Measurements from ENCODE around the gene PSEN1.

DNA sequence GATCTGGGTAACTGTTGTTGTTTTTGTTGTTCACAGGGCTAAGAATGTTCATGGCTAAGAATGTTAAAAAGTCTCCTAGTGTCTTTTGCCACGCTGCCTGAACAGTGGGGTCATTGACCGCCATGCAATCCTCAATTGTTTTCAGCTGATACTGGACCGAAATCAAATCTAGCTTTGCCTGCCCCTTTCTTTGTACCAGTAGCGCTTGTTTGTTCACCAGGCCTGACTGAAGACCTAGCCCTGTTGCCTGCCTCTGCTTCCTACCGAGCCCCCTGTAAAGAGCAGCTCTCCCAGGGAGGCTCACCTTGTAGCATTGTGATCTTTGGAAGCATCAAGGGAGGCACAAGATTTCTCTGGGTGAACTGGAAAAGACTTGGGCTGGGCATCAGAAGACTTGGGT is 6.7 kb downstream of the PSEN1 start:
- TF ChIP-seq CEBPB (IDR thresholded peaks at IDR 0.05; ENCODE audit: low read depth) (no peak), EZH2 (IDR thresholded peaks at IDR 0.05) (no peak), POLR2A (IDR thresholded peaks at IDR 0.05; ENCODE audit: borderline replicate concordance, extremely low read depth, insufficient read depth, insufficient read length) (no peak), TCF7L2 (IDR thresholded peaks at IDR 0.05; ENCODE audit: borderline replicate concordance, extremely low read depth, insufficient read depth, insufficient read length) (no peak), EGR1 (IDR thresholded peaks at IDR 0.05; ENCODE audit: low read depth) (no peak)
- TF ChIP-seq, protein P1, sequence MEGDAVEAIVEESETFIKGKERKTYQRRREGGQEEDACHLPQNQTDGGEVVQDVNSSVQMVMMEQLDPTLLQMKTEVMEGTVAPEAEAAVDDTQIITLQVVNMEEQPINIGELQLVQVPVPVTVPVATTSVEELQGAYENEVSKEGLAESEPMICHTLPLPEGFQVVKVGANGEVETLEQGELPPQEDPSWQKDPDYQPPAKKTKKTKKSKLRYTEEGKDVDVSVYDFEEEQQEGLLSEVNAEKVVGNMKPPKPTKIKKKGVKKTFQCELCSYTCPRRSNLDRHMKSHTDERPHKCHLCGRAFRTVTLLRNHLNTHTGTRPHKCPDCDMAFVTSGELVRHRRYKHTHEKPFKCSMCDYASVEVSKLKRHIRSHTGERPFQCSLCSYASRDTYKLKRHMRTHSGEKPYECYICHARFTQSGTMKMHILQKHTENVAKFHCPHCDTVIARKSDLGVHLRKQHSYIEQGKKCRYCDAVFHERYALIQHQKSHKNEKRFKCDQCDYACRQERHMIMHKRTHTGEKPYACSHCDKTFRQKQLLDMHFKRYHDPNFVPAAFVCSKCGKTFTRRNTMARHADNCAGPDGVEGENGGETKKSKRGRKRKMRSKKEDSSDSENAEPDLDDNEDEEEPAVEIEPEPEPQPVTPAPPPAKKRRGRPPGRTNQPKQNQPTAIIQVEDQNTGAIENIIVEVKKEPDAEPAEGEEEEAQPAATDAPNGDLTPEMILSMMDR (IDR thresholded peaks at IDR 0.05 in 2 of 3, conservative IDR thresholded peaks at IDR 0.05 in 1 of 3; ENCODE audit: borderline replicate concordance in 1 of 3, insufficient read depth in 1 of 3, low read depth in 2 of 3, low read length in 2 of 3) = no peak

All from HCT116 (cell line).